Cerebellar cortex (tissue), 1 donor: Measurements from ENCODE around the gene NSUN3.

ENCODE experiments used
- DNase-seq: peaks from one replicate; pipeline ENCODE4 v3.0.0-alpha.2; 2015; ENCODE audit warnings: low spot score

Gene NSUN3

DNA sequence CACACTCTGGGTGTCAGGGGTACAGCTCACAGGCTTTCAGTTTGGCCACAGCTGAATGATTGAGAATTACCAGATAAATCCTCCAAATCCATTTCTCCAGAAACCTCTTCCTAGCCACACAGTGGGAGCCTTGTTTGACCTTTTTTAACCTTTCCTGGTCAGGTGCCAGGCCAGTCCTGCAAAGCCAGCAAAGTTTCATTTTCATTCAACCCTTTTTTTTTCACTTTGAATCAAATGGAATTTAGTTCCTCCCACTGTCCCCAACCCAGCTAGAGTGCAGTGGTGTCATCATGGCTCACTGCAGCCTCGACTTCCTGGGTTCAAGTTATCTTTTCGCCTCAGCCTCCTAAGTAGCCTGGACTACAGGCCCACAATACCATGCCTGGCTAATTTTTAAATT is 67.8 kb downstream of the NSUN3 start:
- no peak for DNase-seq

DNA sequence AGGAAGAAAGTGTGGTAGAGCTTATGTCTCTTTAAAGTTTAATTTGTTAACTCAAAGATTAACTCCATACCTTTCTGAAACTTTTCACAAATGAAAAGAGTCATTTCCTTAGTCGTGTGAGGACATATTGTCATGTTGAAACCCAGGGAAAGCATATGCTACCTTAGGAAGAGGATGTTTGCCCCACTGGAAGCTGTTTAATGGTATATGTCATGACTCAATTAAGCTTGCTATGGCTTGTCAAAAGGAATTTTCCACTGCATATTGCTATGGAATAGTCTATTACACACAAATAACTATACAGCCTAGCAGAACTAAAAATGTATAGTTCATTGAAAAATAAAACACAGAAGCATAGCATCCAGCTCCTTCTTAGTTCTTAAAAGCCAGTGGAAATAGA is 69.9 kb downstream of the NSUN3 start:
- DNase-seq: no peak

DNA sequence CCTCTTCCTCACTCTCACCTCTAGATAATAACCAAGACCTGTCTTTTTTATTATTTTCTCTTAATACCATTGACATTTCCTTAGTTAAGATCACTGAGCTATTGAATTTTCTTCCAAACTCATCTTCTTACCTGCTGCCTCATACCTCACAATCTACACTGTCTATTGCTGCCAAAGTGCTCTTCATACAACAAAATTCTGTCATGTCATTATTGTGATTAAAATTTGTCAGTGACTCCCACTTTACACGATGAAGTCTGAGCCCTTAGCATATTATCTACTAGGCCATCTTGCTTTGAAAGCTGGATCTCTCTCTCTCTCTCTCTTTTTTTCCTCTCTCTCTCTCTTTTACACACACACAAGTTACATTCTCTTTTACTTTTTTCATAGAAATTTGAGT is 73.3 kb downstream of the NSUN3 start:
- no peak for DNase-seq

DNA sequence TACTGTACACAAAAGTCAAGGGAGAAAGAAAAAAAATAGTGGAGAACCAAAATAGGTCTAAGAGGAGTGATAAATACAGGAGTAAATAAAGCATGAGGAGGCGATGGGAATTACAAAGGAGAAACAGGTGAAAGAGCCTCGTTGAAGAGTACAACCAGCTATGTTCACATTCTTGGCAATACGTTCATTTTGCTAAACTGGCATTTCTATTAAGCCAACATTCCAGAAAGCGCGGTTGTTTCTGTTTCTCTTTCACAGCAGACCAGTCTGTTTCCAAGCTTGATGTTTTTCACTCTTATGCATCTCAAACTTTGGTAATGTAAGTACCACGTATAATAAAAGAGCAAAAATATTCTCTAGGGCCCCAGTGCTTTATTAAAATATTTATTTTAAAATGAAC is 74.5 kb downstream of the NSUN3 start:
- DNase-seq: no peak

DNA sequence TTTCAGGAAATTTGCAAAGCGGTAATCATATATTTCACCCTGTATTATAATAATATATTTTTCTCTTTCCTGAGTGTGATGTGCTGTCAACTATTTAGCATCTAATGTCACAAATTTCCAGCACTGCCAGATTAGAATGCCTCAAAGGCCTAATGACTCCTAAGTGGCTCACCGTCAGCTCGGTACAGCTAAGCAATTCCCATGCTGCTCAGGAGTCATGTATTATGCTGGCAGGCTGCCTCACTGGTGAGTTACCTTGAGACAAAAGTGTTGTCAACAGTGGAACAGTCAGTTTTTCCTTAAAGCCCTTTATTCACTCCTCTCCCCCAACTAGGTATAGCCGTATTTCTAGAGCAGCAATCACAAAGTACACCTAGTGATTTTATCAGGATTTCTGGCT is 83.6 kb downstream of the NSUN3 start:
- DNase-seq: no peak

DNA sequence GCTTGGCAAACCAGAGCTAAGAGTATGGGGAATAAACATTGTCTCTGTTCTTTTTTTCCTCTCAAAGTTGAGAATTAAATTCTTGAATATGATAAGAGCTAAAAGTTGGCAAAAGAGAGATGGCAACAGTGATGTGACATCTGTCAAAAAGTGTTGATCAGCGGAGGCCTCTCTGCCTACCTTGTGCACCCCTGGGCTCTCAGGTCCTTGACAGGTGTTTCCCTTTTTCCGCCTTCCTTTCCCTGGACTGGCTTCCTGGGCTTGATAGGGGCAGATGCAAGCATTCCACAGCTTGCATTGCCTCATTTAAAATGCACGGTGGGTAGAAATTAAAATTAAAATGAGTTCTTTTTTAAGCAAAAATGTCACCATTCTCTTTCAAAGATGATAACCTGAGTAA is 84.2 kb downstream of the NSUN3 start:
- DNase-seq: no peak

DNA sequence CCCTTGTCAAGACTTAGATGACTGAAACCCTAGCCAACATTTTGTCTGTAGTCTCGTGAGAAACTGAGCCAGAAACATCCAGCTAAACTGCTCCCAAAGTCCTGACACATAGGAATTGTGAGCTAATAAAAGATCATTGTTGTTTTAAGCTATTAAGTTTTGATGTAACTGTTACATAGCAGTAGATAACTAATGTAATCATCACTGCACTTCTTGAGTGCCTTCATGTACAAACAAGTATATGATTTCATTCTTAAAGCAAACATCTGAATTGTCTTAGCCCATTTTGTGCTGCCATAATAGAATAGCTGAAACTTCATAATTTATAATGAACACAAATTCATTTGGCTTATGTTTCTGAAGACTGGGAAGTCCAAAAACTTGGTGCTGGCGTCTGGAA is 87.3 kb downstream of the NSUN3 start:
- no peak for DNase-seq

DNA sequence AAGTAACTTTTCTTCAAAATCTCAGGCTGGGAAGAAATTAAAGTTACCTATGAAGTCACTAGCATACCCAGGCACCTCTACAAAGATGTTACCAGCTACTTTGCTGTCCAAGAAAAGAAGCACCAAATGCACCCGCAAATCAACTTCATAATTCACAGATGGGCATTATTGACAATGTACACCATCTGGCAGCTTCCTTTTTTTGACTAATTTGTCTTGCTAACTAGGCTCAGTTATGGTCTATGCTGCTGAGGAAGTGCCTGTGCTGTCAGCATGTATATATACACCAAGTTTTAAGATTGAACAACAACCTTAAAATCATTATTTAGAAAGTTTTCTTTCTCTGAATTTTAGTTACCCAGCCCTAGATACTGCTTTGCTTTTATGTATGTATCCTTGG is 93.8 kb downstream of the NSUN3 start:
- no peak for DNase-seq

DNA sequence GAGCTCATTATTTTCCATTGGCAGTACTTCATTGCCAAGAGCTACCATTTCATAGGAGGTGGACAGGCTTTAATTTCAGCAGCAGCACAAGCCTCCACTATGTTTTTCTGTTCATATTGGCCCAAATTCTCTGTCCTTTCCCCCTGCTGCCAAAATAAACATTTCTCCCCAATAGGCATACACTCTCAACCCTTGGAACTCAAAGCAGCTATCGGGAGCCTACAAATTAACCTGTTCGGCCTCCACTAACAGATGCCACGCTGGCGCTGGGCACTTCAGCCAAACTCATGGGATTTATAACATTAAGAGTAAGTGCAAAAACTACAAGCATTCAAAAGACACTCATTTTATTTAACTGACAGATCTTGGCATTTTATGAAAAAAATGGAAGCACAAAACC is 95.7 kb downstream of the NSUN3 start:
- no peak for DNase-seq

DNA sequence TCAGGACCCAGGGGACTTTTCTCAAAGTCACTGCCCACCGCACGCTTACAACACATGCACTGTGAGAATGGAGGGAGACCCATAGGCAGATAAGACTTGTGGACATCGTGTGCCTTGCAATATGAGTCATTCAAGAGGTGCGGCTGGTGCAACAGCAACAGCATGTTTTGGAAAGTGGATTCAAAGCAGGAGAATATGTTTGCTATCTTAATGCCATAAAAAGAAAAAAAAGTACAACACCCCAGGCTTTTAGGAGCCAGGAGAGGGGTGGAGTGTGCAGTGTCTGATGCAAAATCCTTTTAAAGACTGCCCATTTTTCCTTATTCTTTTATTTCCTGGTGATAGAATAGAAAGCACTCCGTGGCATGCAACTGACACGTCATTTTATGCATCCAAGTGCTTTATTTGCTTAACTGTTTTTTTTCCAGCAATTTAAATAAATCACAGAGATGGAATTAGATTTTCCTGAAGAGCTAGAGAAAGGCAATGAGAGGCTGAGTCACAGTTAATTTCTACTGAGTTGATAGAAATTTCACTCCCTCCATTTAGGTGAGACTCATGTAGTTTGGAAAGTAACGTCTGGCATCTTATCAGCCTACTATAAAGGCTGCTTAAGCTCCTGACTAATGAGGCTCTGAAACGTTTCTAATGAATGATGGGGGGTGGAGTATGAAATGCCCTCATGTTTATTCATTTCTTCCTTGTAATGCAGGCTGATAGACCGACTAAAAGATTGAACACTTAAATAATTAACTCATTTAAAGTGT is 96.4 kb downstream of the NSUN3 start:
- no peak for DNase-seq

DNA sequence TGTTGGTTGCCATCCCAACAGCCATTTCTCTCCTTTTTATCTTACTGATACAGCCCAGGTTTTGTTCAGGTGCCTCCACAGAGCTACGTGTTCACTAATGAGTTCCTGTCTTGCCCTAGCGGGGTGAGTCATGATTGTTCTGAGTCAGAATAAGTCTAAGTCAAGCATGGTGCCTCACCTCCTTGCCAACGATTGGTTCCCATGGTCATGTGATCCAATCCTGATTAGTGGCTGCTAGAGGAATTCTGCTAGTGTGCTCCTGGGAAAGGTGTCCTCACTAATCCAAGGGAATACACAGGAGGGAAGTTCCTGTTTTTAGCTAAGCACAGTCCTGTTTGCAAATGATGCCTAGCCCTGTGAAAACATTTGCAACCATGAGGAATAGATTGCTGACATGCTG is 99.8 kb downstream of the NSUN3 start:
- DNase-seq: no peak

DNA sequence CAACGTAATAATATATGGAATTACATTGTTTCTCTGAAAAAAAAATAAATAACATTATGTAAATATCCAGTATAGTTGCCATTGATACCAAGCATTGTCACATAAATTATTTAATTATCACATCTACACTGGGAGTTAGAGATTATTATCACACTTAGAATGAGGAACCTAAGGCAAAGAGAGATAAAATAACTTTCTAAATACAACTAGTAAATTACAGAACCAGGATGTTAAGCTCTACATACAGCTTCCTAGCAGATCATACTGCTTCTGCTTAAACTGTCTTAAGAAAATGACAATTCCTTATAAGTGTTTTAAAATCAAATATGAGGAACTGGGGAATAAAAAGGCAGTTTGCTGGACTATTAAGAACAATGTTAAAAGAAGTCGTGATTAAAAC is 104.5 kb downstream of the NSUN3 start:
- DNase-seq: no peak

DNA sequence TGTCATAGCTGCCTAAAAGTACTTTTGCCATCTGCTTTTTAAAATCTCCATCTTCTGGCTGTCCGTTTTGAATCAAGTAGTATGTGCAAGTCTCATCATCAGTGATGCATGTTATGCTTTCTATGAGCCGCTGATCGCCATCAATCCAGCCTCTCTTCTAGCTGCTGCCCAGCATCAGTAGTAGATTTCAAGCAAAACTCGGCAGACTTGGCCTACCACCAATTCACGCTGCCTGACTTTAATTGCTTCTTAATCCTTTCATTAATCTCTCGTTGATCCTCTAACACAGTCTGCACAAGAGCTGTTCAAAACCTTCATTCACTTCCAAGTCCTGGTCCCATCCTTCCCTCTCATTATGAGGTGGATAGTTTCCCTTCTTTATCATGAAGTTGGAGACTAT is 104.9 kb downstream of the NSUN3 start:
- DNase-seq: no peak

DNA sequence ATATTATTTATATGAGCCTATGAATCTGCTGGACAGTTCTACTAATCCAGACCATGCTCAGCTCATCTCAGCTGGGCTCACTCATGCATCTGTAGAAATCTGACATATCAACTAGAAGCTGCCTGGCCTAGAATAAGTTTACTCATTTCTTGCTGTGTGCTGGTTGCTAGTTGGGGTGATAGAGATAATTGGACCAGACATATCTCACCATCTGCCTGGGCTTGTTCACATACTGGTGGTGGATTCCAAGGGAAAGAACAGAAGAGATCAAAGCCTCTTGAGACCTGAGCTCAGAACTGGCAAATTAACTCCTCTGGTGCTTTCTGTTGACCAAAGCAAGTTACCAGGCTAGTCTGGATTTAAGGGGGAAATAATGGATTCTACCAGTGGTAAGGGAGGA is 109.1 kb downstream of the NSUN3 start:
- no peak for DNase-seq

DNA sequence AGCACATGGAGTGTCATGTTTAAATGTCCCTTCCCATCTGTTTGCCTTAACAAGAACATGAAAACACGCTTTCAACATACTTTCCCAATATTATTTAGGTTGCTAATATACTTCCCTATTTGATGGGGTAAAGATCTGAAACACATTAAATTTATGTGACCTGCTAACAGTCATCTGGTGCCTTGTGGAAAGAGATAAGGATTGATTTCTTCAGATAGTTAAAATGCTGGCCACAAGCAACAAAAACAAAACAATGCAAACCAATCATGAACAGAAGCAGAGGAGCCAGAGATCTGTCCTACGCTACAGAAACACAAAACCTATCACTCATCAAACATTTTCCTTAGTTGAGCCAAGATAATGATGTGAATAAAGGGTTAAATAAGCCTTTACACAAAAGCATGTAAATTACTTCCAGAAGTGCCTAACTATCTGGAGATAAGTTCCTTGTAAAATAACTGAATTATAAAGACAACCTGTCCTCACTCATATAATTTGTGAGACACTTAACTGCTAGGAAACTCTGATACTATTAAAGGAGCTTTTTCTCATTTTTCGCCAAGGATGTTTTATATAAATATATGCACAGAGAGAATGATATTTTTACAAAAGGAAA is 109.9 kb downstream of the NSUN3 start:
- DNase-seq: no peak

DNA sequence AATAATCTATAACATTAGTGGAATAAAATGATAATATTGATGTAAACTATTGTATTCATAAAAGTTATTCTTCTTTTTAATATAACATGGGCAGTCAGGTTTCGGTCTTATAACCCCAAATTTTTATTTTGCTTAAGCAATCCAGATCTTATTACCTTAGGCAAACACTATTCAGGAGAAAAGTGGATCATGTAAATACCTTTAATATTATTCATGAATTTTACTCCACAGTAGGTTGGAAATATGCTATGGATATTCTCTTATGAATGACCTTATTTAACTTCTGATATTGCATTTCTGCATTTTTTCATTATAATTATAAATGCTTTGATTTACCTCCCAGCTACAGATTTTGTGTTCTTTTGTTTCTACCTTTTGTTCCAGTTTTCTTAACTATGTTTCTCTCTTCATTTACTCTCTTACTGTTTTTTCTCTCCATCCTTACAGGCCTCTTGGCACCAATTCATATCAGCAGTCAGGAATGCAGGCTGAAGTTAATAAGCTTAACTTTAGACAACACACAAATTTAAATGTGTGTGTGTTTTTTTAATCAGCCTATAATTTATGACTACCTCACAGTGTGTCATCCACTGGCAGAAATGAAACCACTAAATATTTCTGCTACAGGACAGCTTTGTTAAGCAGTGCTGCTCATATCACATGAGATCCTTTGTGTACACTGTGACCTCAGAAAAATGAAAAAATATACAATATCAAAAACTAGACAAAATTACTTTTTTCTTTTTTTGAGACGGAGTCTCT is 111.0 kb downstream of the NSUN3 start:
- no peak for DNase-seq

DNA sequence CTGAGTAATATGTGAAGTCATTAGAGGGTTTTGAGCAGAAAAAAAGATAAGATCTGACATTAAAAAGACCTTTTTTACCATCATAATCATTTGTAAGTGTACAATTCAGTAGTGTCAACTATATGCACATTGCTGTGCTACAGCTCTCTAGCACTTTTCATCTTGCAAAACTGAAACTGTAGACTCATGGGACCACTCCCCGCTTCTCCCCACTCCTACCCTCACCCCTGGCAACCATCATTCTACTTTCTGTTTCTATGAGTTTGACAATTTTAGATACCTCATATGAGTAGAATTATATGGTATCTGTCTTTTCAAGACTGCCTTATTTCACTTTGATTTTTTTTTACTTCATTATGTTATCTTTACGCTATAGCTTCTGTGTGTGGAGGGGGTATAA is 112.8 kb downstream of the NSUN3 start:
- no peak for DNase-seq

DNA sequence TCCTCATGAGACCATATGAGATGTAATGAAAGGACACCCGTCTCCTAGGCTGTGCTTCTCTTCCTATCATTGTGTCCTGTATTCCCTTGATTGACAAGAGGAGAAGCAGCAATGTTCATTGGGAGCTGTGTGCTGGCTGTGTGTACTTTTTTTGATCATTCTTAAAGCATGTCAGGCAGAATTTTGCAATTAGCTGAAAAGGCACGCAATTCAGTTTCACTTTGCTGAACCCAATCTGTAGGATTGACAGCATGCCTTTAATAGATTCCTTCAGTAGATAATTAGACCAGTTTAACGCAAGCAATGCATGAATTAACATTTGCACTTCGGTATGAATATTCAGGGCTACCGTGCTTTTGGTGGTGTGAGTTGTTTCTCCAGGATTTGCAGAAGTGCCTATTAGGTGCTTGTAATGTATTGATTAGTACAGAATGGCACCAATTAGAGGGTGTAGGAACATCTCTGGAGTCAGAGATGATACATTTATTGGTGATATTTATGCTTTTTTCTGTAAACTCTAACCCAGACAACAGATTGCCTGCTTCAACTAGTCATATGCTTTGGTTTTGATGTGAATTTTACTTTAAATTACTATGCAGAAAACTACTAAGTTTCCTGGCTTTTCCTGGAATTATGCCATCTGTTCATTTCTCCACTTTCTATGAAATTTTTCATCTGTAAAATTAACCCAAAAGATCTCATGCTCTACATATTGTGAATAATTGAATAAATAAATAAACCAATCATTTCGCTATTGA is 114.3 kb downstream of the NSUN3 start:
- DNase-seq: no peak
